ENCODE results near the gene IL17RE. TPM values are rescaled to one million over a fixed set of nuclear protein-coding genes. Genes with fewer than 3 reads are reported as not detected.
"Not testable (repeated sequence)": the region's sequence is repeated elsewhere in the genome, so short reads cannot be mapped to it uniquely, and the experiment has no call there.

The IL17RE gene
- total RNA-seq, 2 donors from 2014 or later, result 5.9 to 20.1 TPM

GRCh38 chr3:9890249-9891071, 12.2 kb upstream of the IL17RE start, which contains the start of gene JAGN1:
Gene JAGN1, plus strand, starts transcription at chr3:9890610. Its CDS starts 113 bp downstream, at chr3:9890723.
- H3K9me3 Mint-ChIP-seq, result no peaks in the 10 kb centered on the region
- ATAC-seq (replicated peaks), result peak; percentile 81
- H3K27me3 Mint-ChIP-seq, result no peaks in the 10 kb centered on the region
- H3K4me1 Mint-ChIP-seq, result peaks cover 26% of the 10 kb centered on the region
- peak within 1 kb of the TSS; percentile 89 for H3K4me3 Mint-ChIP-seq
- H3K36me3 Mint-ChIP-seq (ENCODE audit: low read depth), result peaks cover 50% of the 10 kb centered on the region
- peak within 1 kb of the TSS; percentile 97 for H3K27ac Mint-ChIP-seq

- Mint-ChIP-seq H3K4me3 (peak overlapping the region; percentile 89), H3K9me3 (no peaks in the 10 kb centered on the region), H3K4me1 (peaks cover 26% of the 10 kb centered on the region), H3K36me3 (ENCODE audit: low read depth) (peaks cover 50% of the 10 kb centered on the region), H3K27me3 (no peaks in the 10 kb centered on the region), H3K27ac (peak overlapping the region; percentile 97)
- peak; percentile 0 for ATAC-seq (replicated peaks)
Observed at GRCh38 chr3:9891072-9891622, 11.5 kb upstream of the IL17RE start.

- peak overlapping the region; percentile 89 for H3K4me3 Mint-ChIP-seq
- peaks cover 34% of the 10 kb centered on the region for H3K4me1 Mint-ChIP-seq
- ATAC-seq (replicated peaks), result no peak
- peak overlapping the region; percentile 83 for H3K27ac Mint-ChIP-seq
- H3K27me3 Mint-ChIP-seq, result no peaks in the 10 kb centered on the region
- H3K9me3 Mint-ChIP-seq, result no peaks in the 10 kb centered on the region
- H3K36me3 Mint-ChIP-seq (ENCODE audit: low read depth), result peaks cover 50% of the 10 kb centered on the region
Observed at GRCh38 chr3:9893739-9894138, 8.9 kb upstream of the IL17RE start.

- H3K27ac Mint-ChIP-seq; ATAC-seq (replicated peaks); H3K4me3 Mint-ChIP-seq; H3K27me3 Mint-ChIP-seq; H3K9me3 Mint-ChIP-seq: not testable (repeated sequence)
- peaks cover 38% of the 10 kb centered on the region for H3K4me1 Mint-ChIP-seq
- H3K36me3 Mint-ChIP-seq (ENCODE audit: low read depth), result peaks cover 45% of the 10 kb centered on the region
Observed at GRCh38 chr3:9895715-9896114, 6.9 kb upstream of the IL17RE start.

GRCh38 chr3:9896755-9897407, 5.8 kb upstream of the IL17RE start:
- not testable (repeated sequence) for H3K4me3 Mint-ChIP-seq

GRCh38 chr3:9897408-9898372, 5.0 kb upstream of the IL17RE start:
- no peaks in the 10 kb centered on the region for H3K27me3 Mint-ChIP-seq
- H3K9me3 Mint-ChIP-seq, result no peaks in the 10 kb centered on the region

More at GRCh38 chr3:9896755-9897407, 5.8 kb upstream of the IL17RE start:
- Mint-ChIP-seq H3K27ac (peak overlapping the region; percentile 20), H3K36me3 (ENCODE audit: low read depth) (peaks cover 34% of the 10 kb centered on the region), H3K4me1 (peaks cover 44% of the 10 kb centered on the region)
- not testable (repeated sequence) for H3K9me3 Mint-ChIP-seq; ATAC-seq (replicated peaks); H3K27me3 Mint-ChIP-seq

GRCh38 chr3:9898467-9899241, 4.0 kb upstream of the IL17RE start:
- Mint-ChIP-seq H3K27me3 (no peaks in the 10 kb centered on the region), H3K4me1 (peaks cover 48% of the 10 kb centered on the region), H3K27ac (peak overlapping the region; percentile 20), H3K36me3 (ENCODE audit: low read depth) (peaks cover 16% of the 10 kb centered on the region), H3K4me3 (no peak overlapping the region), H3K9me3 (no peaks in the 10 kb centered on the region)
- ATAC-seq (replicated peaks), result no peak

More at GRCh38 chr3:9897408-9898372, 5.0 kb upstream of the IL17RE start:
- Mint-ChIP-seq H3K4me3 (no peak overlapping the region), H3K36me3 (ENCODE audit: low read depth) (peaks cover 26% of the 10 kb centered on the region), H3K4me1 (peaks cover 46% of the 10 kb centered on the region), H3K27ac (peak overlapping the region; percentile 20)
- no peak for ATAC-seq (replicated peaks)

- peaks cover 44% of the 10 kb centered on the region for H3K4me1 Mint-ChIP-seq
- H3K4me3 Mint-ChIP-seq, result no peak overlapping the region
- H3K9me3 Mint-ChIP-seq, result no peaks in the 10 kb centered on the region
- ATAC-seq (replicated peaks), result no peak
- H3K27me3 Mint-ChIP-seq, result no peaks in the 10 kb centered on the region
- H3K36me3 Mint-ChIP-seq (ENCODE audit: low read depth), result peaks cover 10% of the 10 kb centered on the region
- no peak overlapping the region for H3K27ac Mint-ChIP-seq
Observed at GRCh38 chr3:9899289-9899791, 3.3 kb upstream of the IL17RE start.

- ATAC-seq (replicated peaks); H3K36me3 Mint-ChIP-seq (ENCODE audit: low read depth); H3K27me3 Mint-ChIP-seq; H3K9me3 Mint-ChIP-seq: not testable (repeated sequence)
- peak overlapping the region; percentile 88 for H3K4me3 Mint-ChIP-seq
- peak overlapping the region; percentile 91 for H3K27ac Mint-ChIP-seq
- H3K4me1 Mint-ChIP-seq, result peaks cover 38% of the 10 kb centered on the region
Observed at GRCh38 chr3:9900965-9901415, 1.7 kb upstream of the IL17RE start.

- peak overlapping the region; percentile 88 for H3K4me3 Mint-ChIP-seq
Observed at GRCh38 chr3:9901967-9902366, 681 bp upstream of the IL17RE start.

GRCh38 chr3:9903238-9903624, 583 bp downstream of the IL17RE start:
- Mint-ChIP-seq H3K36me3 (ENCODE audit: low read depth) (peaks cover 5% of the 10 kb centered on the region), H3K4me1 (peaks cover 33% of the 10 kb centered on the region), H3K9me3 (no peaks in the 10 kb centered on the region), H3K27me3 (no peaks in the 10 kb centered on the region), H3K4me3 (peak overlapping the region; percentile 88), H3K27ac (peak overlapping the region; percentile 91)
- peak; percentile 38 for ATAC-seq (replicated peaks)

More at GRCh38 chr3:9901967-9902366, 681 bp upstream of the IL17RE start:
- Mint-ChIP-seq H3K27ac (peak overlapping the region; percentile 91), H3K4me1 (peaks cover 38% of the 10 kb centered on the region), H3K36me3 (ENCODE audit: low read depth) (no peaks in the 10 kb centered on the region), H3K9me3 (no peaks in the 10 kb centered on the region), H3K27me3 (no peaks in the 10 kb centered on the region)
- peak; percentile 85 for ATAC-seq (replicated peaks)

- no peak for ATAC-seq (replicated peaks)
- H3K36me3 Mint-ChIP-seq (ENCODE audit: low read depth), result peaks cover 5% of the 10 kb centered on the region
- H3K27me3 Mint-ChIP-seq, result no peaks in the 10 kb centered on the region
- H3K4me3 Mint-ChIP-seq, result peak overlapping the region; percentile 88
- H3K27ac Mint-ChIP-seq, result peak overlapping the region; percentile 91
- no peaks in the 10 kb centered on the region for H3K9me3 Mint-ChIP-seq
- peaks cover 30% of the 10 kb centered on the region for H3K4me1 Mint-ChIP-seq
Observed at GRCh38 chr3:9903904-9904303, 1.3 kb downstream of the IL17RE start.

- no peak overlapping the region for H3K4me3 Mint-ChIP-seq
- no peaks in the 10 kb centered on the region for H3K9me3 Mint-ChIP-seq
- H3K4me1 Mint-ChIP-seq, result peaks cover 33% of the 10 kb centered on the region
- no peak for ATAC-seq (replicated peaks)
- peaks cover 17% of the 10 kb centered on the region for H3K36me3 Mint-ChIP-seq (ENCODE audit: low read depth)
- no peak overlapping the region for H3K27ac Mint-ChIP-seq
- no peaks in the 10 kb centered on the region for H3K27me3 Mint-ChIP-seq
Observed at GRCh38 chr3:9906480-9906879, 3.8 kb downstream of the IL17RE start.

Measured in activated T-helper 17 cell treated with anti-CD3 and anti-CD28 coated beads, Interleukin-2, amount 50 U/mL, for 72 hours (primary cell).